Measurements from ENCODE around the gene NUDT5. TPM values are rescaled to one million over a fixed set of nuclear protein-coding genes. Genes with fewer than 3 reads are reported as not detected.
A peak's percentile ranks its signal among the peaks of the same experiment; 100 is the strongest.

NUDT5 gene
- total RNA-seq, 2 donors from 2014 or later: 20.8 to 33.6 TPM

GRCh38 chr10:12150163-12150562 lies 45.5 kb downstream of the NUDT5 start:
- H3K36me3 ChIP-seq (replicated peaks in 1 of 2; ENCODE audit: insufficient read depth in 1 of 2, low read depth in 2 of 2): peaks cover 0 to 4% of the 10 kb centered on the region in 2 donors
- no peak overlapping the region for H3K27ac ChIP-seq
- H3K9me3 ChIP-seq: no peaks in the 10 kb centered on the region
- no peak for ATAC-seq
- 73 to 91% methylated on average over 4 of the region's 4 CpGs for WGBS, 2 donors
- TF ChIP-seq, protein P1, sequence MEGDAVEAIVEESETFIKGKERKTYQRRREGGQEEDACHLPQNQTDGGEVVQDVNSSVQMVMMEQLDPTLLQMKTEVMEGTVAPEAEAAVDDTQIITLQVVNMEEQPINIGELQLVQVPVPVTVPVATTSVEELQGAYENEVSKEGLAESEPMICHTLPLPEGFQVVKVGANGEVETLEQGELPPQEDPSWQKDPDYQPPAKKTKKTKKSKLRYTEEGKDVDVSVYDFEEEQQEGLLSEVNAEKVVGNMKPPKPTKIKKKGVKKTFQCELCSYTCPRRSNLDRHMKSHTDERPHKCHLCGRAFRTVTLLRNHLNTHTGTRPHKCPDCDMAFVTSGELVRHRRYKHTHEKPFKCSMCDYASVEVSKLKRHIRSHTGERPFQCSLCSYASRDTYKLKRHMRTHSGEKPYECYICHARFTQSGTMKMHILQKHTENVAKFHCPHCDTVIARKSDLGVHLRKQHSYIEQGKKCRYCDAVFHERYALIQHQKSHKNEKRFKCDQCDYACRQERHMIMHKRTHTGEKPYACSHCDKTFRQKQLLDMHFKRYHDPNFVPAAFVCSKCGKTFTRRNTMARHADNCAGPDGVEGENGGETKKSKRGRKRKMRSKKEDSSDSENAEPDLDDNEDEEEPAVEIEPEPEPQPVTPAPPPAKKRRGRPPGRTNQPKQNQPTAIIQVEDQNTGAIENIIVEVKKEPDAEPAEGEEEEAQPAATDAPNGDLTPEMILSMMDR (IDR thresholded peaks at IDR 0.05): no peak
- no peak for TF ChIP-seq POLR2A (IDR thresholded peaks at IDR 0.05)
- DNase-seq: no peak
- H3K27me3 ChIP-seq: no peaks in the 10 kb centered on the region
- no peak overlapping the region for H3K4me3 ChIP-seq
- intact Hi-C loops (cut with DNase I): no loop called here
- no peaks in the 10 kb centered on the region for H3K4me1 ChIP-seq

DNA sequence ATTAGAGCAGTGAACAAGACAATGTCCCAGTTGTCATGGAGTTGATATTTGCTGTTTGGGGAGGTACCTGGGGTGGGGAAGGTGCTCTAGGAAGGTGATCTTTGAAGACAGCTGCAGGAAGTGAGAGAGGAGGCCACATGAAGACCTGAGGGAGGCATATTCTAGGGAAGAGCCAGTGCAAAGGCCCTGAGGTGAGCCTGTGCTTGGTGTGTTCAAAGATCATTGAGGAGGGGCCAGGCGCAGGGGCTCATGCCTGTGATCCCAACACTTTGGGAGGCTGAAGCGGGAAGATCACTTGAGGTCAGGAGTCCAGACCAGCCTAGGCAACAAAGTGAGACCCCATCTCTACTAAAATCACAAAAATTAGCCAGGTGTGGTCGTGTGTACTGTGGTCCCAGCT lies 51.2 kb downstream of the NUDT5 start:
- no peak overlapping the region for H3K27ac ChIP-seq
- intact Hi-C loops (cut with DNase I): no loop called here
- WGBS, 2 donors: 82 to 90% methylated on average over 3 of the region's 3 CpGs

GRCh38 chr10:12140038-12140437 lies 55.7 kb downstream of the NUDT5 start:
- TF ChIP-seq, protein P1 (IDR thresholded peaks at IDR 0.05): no peak
- TF ChIP-seq POLR2A (IDR thresholded peaks at IDR 0.05): no peak
- ATAC-seq (no peak), DNase-seq (no peak)
- intact Hi-C loops (cut with DNase I): no loop called here
- no peaks in the 10 kb centered on the region for H3K4me1 ChIP-seq
- no peak overlapping the region for H3K4me3 ChIP-seq
- H3K36me3 ChIP-seq (replicated peaks in 1 of 2; ENCODE audit: insufficient read depth in 1 of 2, low read depth in 2 of 2): peaks cover 0 to 7% of the 10 kb centered on the region in 2 donors
- 93 to 100% methylated on average over 1 of the region's 1 CpG for WGBS, 2 donors
- no peaks in the 10 kb centered on the region for H3K9me3 ChIP-seq
- H3K27ac ChIP-seq: no peak overlapping the region
- H3K27me3 ChIP-seq: no peaks in the 10 kb centered on the region

More for the DNA sequence above, 51.2 kb downstream of the NUDT5 start:
- Histone ChIP-seq H3K4me1 (no peaks in the 10 kb centered on the region), H3K9me3 (no peaks in the 10 kb centered on the region), H3K27me3 (no peaks in the 10 kb centered on the region), H3K36me3 (replicated peaks in 1 of 2; ENCODE audit: insufficient read depth in 1 of 2, low read depth in 2 of 2) (peaks cover 0 to 9% of the 10 kb centered on the region in 2 donors), H3K4me3 (no peak overlapping the region)
- TF ChIP-seq POLR2A (IDR thresholded peaks at IDR 0.05): no peak
- TF ChIP-seq, protein P1 (IDR thresholded peaks at IDR 0.05): no peak
- no peak for DNase-seq
- no peak for ATAC-seq

DNA sequence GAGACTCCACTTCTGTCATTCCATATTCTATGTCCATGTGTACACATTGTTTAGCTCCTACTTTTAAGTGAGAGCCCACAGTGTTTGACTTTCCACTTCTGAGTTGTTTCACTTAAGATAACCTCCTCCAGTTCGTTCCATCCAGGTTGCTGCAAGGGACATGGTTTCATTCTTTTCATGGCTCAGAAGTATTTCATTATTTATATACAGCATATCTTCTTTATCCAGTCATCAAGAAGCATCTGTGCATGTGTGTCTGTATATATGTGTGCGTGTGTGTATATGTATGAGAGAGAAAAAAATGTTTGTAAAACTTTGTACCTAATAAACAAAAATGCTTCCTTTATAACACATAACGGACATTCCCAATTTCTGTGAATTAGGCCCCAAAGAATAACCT lies 60.1 kb downstream of the NUDT5 start:
- no peak overlapping the region for H3K27ac ChIP-seq
- intact Hi-C loops (cut with DNase I): no loop called here
- ATAC-seq (no peak), DNase-seq (no peak)
- H3K36me3 ChIP-seq (replicated peaks in 1 of 2; ENCODE audit: insufficient read depth in 1 of 2, low read depth in 2 of 2): no peaks in the 10 kb centered on the region
- H3K27me3 ChIP-seq: no peaks in the 10 kb centered on the region
- no peaks in the 10 kb centered on the region for H3K4me1 ChIP-seq
- 63 to 72% methylated on average over 3 of the region's 3 CpGs for WGBS, 2 donors
- H3K4me3 ChIP-seq: no peak overlapping the region
- TF ChIP-seq, protein P1 (IDR thresholded peaks at IDR 0.05): no peak
- TF ChIP-seq POLR2A (IDR thresholded peaks at IDR 0.05): no peak
- no peaks in the 10 kb centered on the region for H3K9me3 ChIP-seq

DNA sequence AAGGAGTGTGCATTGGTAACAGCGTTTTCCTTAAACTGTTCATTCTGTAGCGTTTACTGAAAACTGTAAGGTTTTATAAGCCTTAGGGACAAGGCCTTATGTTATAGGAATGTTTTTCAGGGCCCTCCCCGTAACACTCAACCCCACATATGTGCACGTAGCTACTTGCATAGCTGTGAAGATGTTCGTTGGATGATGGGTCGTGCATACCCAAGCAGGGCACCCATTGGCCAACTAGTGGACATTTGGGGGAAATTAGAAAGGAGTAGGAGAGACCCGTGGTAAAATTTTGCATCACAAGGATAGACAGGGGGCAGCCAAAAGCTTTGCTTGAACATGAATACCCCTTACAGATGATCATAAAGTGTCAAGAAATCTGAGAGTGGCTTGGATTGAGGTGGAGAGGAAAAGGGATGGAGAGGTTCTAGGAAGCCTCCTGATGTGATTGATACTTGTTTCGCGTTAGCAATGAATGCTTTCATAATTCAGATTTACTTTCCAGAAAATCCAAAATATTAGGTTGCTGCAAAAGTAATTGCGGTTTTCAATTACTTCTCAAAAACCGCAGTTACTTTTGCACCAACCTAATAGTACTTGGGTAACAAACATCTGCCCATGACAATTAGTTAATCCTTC lies 65.3 kb downstream of the NUDT5 start:
- no peak for ATAC-seq

More for the DNA sequence above, 65.3 kb downstream of the NUDT5 start:
- 22 to 28% methylated on average over 10 to 11 of the region's 11 CpGs for whole genome bisulfite sequencing, 2 donors
- H3K36me3 ChIP-seq (replicated peaks in 1 of 2; ENCODE audit: insufficient read depth in 1 of 2, low read depth in 2 of 2): no peaks in the 10 kb centered on the region
- peak in 2 of 4 donors; percentile 11 to 18 for DNase-seq
- TF ChIP-seq, protein P1 (IDR thresholded peaks at IDR 0.05): peak in 1 of 7 experiments; percentile 40
- TF ChIP-seq POLR2A (IDR thresholded peaks at IDR 0.05): no peak
- intact Hi-C loops (cut with DNase I): no loop called here
- H3K9me3 ChIP-seq: no peaks in the 10 kb centered on the region
- H3K4me3 ChIP-seq: peak overlapping the region; percentile 79 to 87
- H3K4me1 ChIP-seq: no peaks in the 10 kb centered on the region
- no peaks in the 10 kb centered on the region for H3K27me3 ChIP-seq
- peak overlapping the region in 1 of 4 donors; percentile 97 for H3K27ac ChIP-seq

Data from body of pancreas (tissue), 4 donors.